NOMO-1 treated with dmso at 0.1 percent for 144 hours (cell line): ENCODE data around the gene GJA3.

Source experiments
- DNase-seq: peaks from one replicate; lab custom pipeline; 2025; ENCODE audit not compliant: unreplicated experiment; lab: John Stamatoyannopoulos, UW

GJA3 gene

DNA sequence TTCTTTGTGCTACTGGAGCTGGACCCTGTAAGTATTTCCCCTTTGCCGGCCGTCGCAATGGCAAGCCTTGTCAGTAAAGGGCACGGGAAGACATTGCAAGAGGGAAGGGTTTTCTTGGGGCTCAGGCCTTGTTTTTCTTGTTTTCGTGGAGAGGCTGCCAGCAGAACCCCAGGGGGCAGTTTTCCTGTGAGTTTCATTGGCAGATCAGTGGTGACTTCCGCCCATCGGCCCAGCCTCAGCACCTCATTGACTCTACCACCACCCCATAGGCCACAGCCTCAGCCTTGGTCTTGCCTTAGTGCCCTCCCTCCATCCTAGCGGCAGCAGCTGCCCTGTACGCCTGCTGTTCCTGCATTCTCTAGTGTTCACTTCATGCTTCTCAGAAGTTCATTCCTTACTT, 61.5 kb downstream of the GJA3 start:
- no peak for DNase-seq

GRCh38 chr13:20093951-20094350, 66.9 kb downstream of the GJA3 start:
- DNase-seq: no peak

GRCh38 chr13:20090349-20090748, 70.5 kb downstream of the GJA3 start:
- no peak for DNase-seq
